GM12878 (cell line): ENCODE data around the gene SLC39A11. TPM values are rescaled to one million over a fixed set of nuclear protein-coding genes. Genes with fewer than 3 reads are reported as not detected.

Experiments used
- ATAC-seq: fragments of 200-7000 bp; cut with Tn5 transposase; 3 replicates; pipeline ENCODE4 v1.9.1; 2020; ENCODE audit warnings: mild to moderate bottlenecking, moderate library complexity
- BruUV-seq: library from RNA; stranded (reverse); fragments of 400-500 nt; replicated peaks from 2 replicates; lab custom pipeline; 2021; lab: Mats Ljungman, UMichigan
- CTCF ChIA-PET: fragments of 300-600 bp; sonication (Branson Sonifier 250); formaldehyde crosslinking; extraction: SDS; loops from one replicate; lab custom pipeline; 2021; ENCODE audit warnings: inconsistent platforms; lab: Yijun Ruan, JAX
- POLR2A ChIA-PET: fragments of 350-600 bp; formaldehyde crosslinking; extraction: SDS; loops from one replicate; lab custom pipeline; 2021; ENCODE audit warnings: inconsistent platforms; lab: Charles Lee
- RAD21 ChIA-PET: fragments of 300-600 bp; sonication (Branson Sonifier 250); formaldehyde crosslinking; loops from one replicate; lab custom pipeline; 2023; ENCODE audit warnings: antibody characterized with exemption; ENCODE audit not compliant: unreplicated experiment; lab: Charles Lee
- SMC1A ChIA-PET: fragments of 300-600 bp; sonication (Branson Sonifier 250); formaldehyde crosslinking; loops from one replicate; lab custom pipeline; 2023; ENCODE audit not compliant: unreplicated experiment, uncharacterized antibody; lab: Charles Lee
- DNase-seq: peaks from one replicate; pipeline ENCODE4 v3.0.0-alpha.2; 2011; ENCODE audit warnings: low read depth, low spot score
- FAIRE-seq: peaks from 3 replicates; lab custom pipeline; 2011; peaks lifted over from hg19 to GRCh38; lab: Jason Lieb, UNC
- H2AFZ ChIP-seq: 2 replicates; pipeline ENCODE4 v1.6.0; 2011; ENCODE audit warnings: low read depth, low read length, control low read depth; ENCODE audit not compliant: control insufficient read depth
- H3K27ac ChIP-seq: 2 replicates; pipeline ENCODE4 v1.5.1; 2011; ENCODE audit warnings: control low read depth; ENCODE audit not compliant: control insufficient read depth, insufficient read depth
- H3K27me3 ChIP-seq, 2 experiments: replicated peaks in 1 of 2; 2 replicates each; pipeline versions ENCODE4 v1.6.0 to v1.6.1; 2011; ENCODE audit warnings: low read length in 1 of 2; ENCODE audit not compliant: control insufficient read depth in 2 of 2, insufficient read depth in 2 of 2
- H3K36me3 ChIP-seq, 2 experiments: 2 replicates each; pipeline ENCODE4 v1.5.1; 2011; ENCODE audit warnings: low read length in 1 of 2; ENCODE audit not compliant: control insufficient read depth in 2 of 2, insufficient read depth in 2 of 2
- H3K4me1 ChIP-seq: 2 replicates; pipeline ENCODE4 v1.6.1; 2011; ENCODE audit warnings: mild to moderate bottlenecking, low read length, moderate library complexity, mixed read lengths; ENCODE audit not compliant: control insufficient read depth, insufficient read depth
- H3K4me2 ChIP-seq: 2 replicates; pipeline ENCODE4 v1.6.0; 2011; ENCODE audit warnings: control low read depth; ENCODE audit not compliant: control insufficient read depth, insufficient read depth
- H3K4me3 ChIP-seq: fragments of 200-600 bp; sonication (generic); 2 replicates; pipeline ENCODE4 v1.5.1; 2016
- H3K79me2 ChIP-seq: 2 replicates; pipeline ENCODE4 v1.6.0; 2011; ENCODE audit warnings: low read length; ENCODE audit not compliant: control insufficient read depth, insufficient read depth
- H3K9ac ChIP-seq: 2 replicates; pipeline ENCODE4 v1.8.0; 2011; ENCODE audit warnings: low read length, control low read depth, mixed read lengths; ENCODE audit not compliant: control insufficient read depth, insufficient read depth
- H3K9me3 ChIP-seq: replicated peaks from 3 replicates; pipeline ENCODE4 v1.5.1; 2011; ENCODE audit warnings: mild to moderate bottlenecking, low read length; ENCODE audit not compliant: control insufficient read depth, insufficient read depth
- H4K20me1 ChIP-seq: 2 replicates; pipeline ENCODE4 v1.6.0; 2011; ENCODE audit not compliant: control insufficient read depth, insufficient read depth
- CREB1 ChIP-seq: IDR thresholded peaks from 2 replicates; pipeline ENCODE4 v1.6.1; 2012; ENCODE audit warnings: low read depth, mild to moderate bottlenecking, inconsistent platforms
- CTCF ChIP-seq, 3 experiments: IDR thresholded peaks in 2 of 3; conservative IDR thresholded peaks in 1 of 3; 2 replicates each; pipeline ENCODE4 v1.5.1; 2011; ENCODE audit warnings: low read depth in 3 of 3, low read length in 3 of 3, mild to moderate bottlenecking in 3 of 3, control low read depth in 2 of 3, moderate library complexity in 2 of 3, inconsistent platforms in 1 of 3, mixed read lengths in 1 of 3; ENCODE audit not compliant: control insufficient read depth in 2 of 3, insufficient read depth in 1 of 3; ENCODE audit errors: extremely low read depth in 1 of 3
- PAX5 ChIP-seq: IDR thresholded peaks from 2 replicates; pipeline ENCODE4 v1.6.1; 2011; ENCODE audit warnings: low read depth, low read length, borderline replicate concordance
- RELB ChIP-seq: fragments of 450-650 bp; IDR thresholded peaks from 2 replicates; pipeline ENCODE4 v1.6.1; 2017; ENCODE audit warnings: low read depth, mild to moderate bottlenecking, moderate library complexity
- ZNF592 ChIP-seq: fragments of 450-650 bp; IDR thresholded peaks from 2 replicates; pipeline ENCODE4 v1.6.1; 2017; ENCODE audit warnings: mild to moderate bottlenecking, moderate library complexity
- WGBS: methylation state at CpG from one replicate; pipeline ENCODE4 v1.1.6; 2016; ENCODE audit warnings: low lambda C conversion rate; ENCODE audit not compliant: insufficient replicate concordance, insufficient coverage; ENCODE audit errors: missing lambda C conversion rate; 5-methylcytosine and 5-hydroxymethylcytosine counted together
- in situ Hi-C: fragments of 300-500 bp; cut with MboI; formaldehyde crosslinking; loops from 9 replicates; pipeline ENCODE4 v1.14.3; 2018; ENCODE audit warnings: mixed read lengths
- intact Hi-C: fragments of 100-400 bp; cut with micrococcal nuclease; formaldehyde crosslinking; loops from one replicate; pipeline ENCODE4 v1.14.2; 2022; ENCODE audit not compliant: unreplicated experiment
- polyA plus RNA-seq, 11 experiments: library from polyadenylated mRNA; depleted of rRNA in 4 of 11; unstranded in 6 of 11; stranded (reverse) in 5 of 11; fragments of >200 nt; fragmentation: Nextera tagmentation in 4 of 11; fragmentation: Illumina TruSeq in 1 of 11; extraction: Ambion mirVana in 4 of 11; extraction: Trizol in 1 of 11; gene quantifications; 1 replicate in 1 of 11; 2 replicates in 10 of 11; pipeline versions ENCODE4 v1.2.1 to v1.2.3, GENCODE V29; 2011 to 2016; ENCODE audit warnings: inconsistent platforms in 2 of 11, missing spikeins in 2 of 11, low read depth in 1 of 11
- total RNA-seq, 4 experiments: library from RNA; depleted of rRNA in 3 of 4; stranded (reverse); fragments of >200 nt in 3 of 4; fragmentation: Illumina TruSeq in 1 of 4; extraction: Trizol in 1 of 4; gene quantifications; 2 replicates each; pipeline versions ENCODE4 v1.2.1 to v1.2.3, GENCODE V29; 2013 to 2021

SLC39A11 gene
- total and polyA plus RNA-seq, 10 of the 15 experiments (the other 5 are each of a cell fraction or from before 2014, with no cell fraction given) = 8.6 to 23.8 (median 14.0) TPM

- TF ChIP-seq CTCF (IDR thresholded peaks at IDR 0.05 in 2 of 3, conservative IDR thresholded peaks at IDR 0.05 in 1 of 3; ENCODE audit: control insufficient read depth in 2 of 3, extremely low read depth in 1 of 3, insufficient read depth in 1 of 3, low read depth in 3 of 3, low read length in 3 of 3) (no peak), ZNF592 (no peak)
Observed at GRCh38 chr17:72940496-72940895, 152.0 kb downstream of the SLC39A11 start (continued).

- Histone ChIP-seq H3K4me2 (no peak overlapping the region), H3K27me3 (no peaks in the 10 kb centered on the region), H4K20me1 (no peaks in the 10 kb centered on the region; the same call in 1 of the 2 replicates), H3K79me2 (no peaks in the 10 kb centered on the region), H3K4me1 (no peaks in the 10 kb centered on the region), H2AFZ (no peak overlapping the region), H3K9me3 (no peaks in the 10 kb centered on the region), H3K27ac (no peak overlapping the region), H3K36me3 (no peaks in the 10 kb centered on the region; a peak in 2 of 4 replicates), H3K4me3 (no peak overlapping the region), H3K9ac (no peak overlapping the region)
- no peak for DNase-seq
- ChIA-PET CTCF (interaction anchor here (2.0 kb wide), 1 partner anchor 213 kb away, joined by 7 read pairs; no protein-coding TSS in a partner anchor), RAD21 (interaction anchor here (1.5 kb wide), 1 partner anchor 225 kb away, joined by 3 read pairs; no protein-coding TSS in a partner anchor), SMC1A (no interaction called here), POLR2A (interaction anchor here (0.6 kb wide), 1 partner anchor 521 kb away, joined by 3 read pairs; no protein-coding TSS in a partner anchor)
- intact Hi-C loops = no loop called here
- no TSS peak for BruUV-seq
- in situ Hi-C loops = no loop called here
- WGBS = 67% methylated on average over 3 of the region's 3 CpGs
- no peak for ATAC-seq
- FAIRE-seq = no peak
- TF ChIP-seq CREB1 (no peak), RELB (no peak), PAX5 (no peak)
Observed at GRCh38 chr17:72938482-72938881, 154.0 kb downstream of the SLC39A11 start.
